Stimulated activated CD8-positive, alpha-beta memory T cell treated with anti-CD3 and anti-CD28 coated beads, Interleukin-12 subunit alpha, Interleukin-12 subunit beta, amount 100 ng/mL, for 1 hour (primary cell): Measurements from ENCODE around the gene ENDOD1.

ENCODE experiments used
- DNase-seq: peaks from one replicate; pipeline ENCODE4 v3.0.0-alpha.2; 2020; ENCODE audit warnings: low read depth

The ENDOD1 gene

GRCh38 chr11:95076981-95077380 is 12.7 kb upstream of the ENDOD1 start:
- no peak for DNase-seq

GRCh38 chr11:95078526-95078925 is 11.1 kb upstream of the ENDOD1 start:
- no peak for DNase-seq

GRCh38 chr11:95081010-95081409 is 8.6 kb upstream of the ENDOD1 start:
- DNase-seq: no peak

- DNase-seq: no peak
These were observed 8.2 kb upstream of the ENDOD1 start for GRCh38 chr11:95081412-95081811.

GRCh38 chr11:95082576-95083001 is 7.1 kb upstream of the ENDOD1 start:
- no peak for DNase-seq

- DNase-seq: no peak
These were observed 5.1 kb upstream of the ENDOD1 start for GRCh38 chr11:95084509-95084908.

- DNase-seq: no peak
These were observed 4.4 kb upstream of the ENDOD1 start for GRCh38 chr11:95085117-95085816.

- no peak for DNase-seq
These were observed 3.5 kb upstream of the ENDOD1 start for GRCh38 chr11:95086151-95086550.

GRCh38 chr11:95086836-95087570 is 2.6 kb upstream of the ENDOD1 start:
- DNase-seq: no peak

GRCh38 chr11:95088946-95089619 is 563 bp upstream of the ENDOD1 start:
- DNase-seq: no peak

GRCh38 chr11:95091663-95092180 is 2.1 kb downstream of the ENDOD1 start:
- DNase-seq: no peak

GRCh38 chr11:95092549-95093324 is 3.1 kb downstream of the ENDOD1 start:
- DNase-seq: no peak

GRCh38 chr11:95093548-95093947 is 3.9 kb downstream of the ENDOD1 start:
- no peak for DNase-seq

- no peak for DNase-seq
These were observed 6.4 kb downstream of the ENDOD1 start for GRCh38 chr11:95095858-95096587.

GRCh38 chr11:95097209-95097608 is 7.6 kb downstream of the ENDOD1 start:
- no peak for DNase-seq

- DNase-seq: no peak
These were observed 9.2 kb downstream of the ENDOD1 start for GRCh38 chr11:95098826-95099225.

GRCh38 chr11:95100191-95100648 is 10.6 kb downstream of the ENDOD1 start:
- no peak for DNase-seq

GRCh38 chr11:95100856-95101507 is 11.3 kb downstream of the ENDOD1 start:
- no peak for DNase-seq

- no peak for DNase-seq
These were observed 12.3 kb downstream of the ENDOD1 start for GRCh38 chr11:95101935-95102334.

GRCh38 chr11:95102733-95103132 is 13.1 kb downstream of the ENDOD1 start:
- DNase-seq: no peak

- no peak for DNase-seq
These were observed 14.1 kb downstream of the ENDOD1 start for GRCh38 chr11:95103701-95104100.
